Measurements from ENCODE around the gene FAM110A. TPM values are rescaled to one million over a fixed set of nuclear protein-coding genes. Genes with fewer than 3 reads are reported as not detected.

FAM110A gene
- total RNA-seq, 6 experiments from 2014 or later = 3.6 to 6.4 (median 5.3) TPM

- Mint-ChIP-seq H3K36me3 (ENCODE audit: low read depth) (no peaks in the 10 kb centered on the region), H3K4me1 (ENCODE audit: low read depth) (peaks cover 21% of the 10 kb centered on the region), H3K9me3 (no peaks in the 10 kb centered on the region), H3K27me3 (ENCODE audit: insufficient read depth) (no peaks in the 10 kb centered on the region; the same call in 1 of the 2 replicates), H3K27ac (peak overlapping the region; percentile 66), H3K4me3 (peak overlapping the region; percentile 55)
- no peak for DNase-seq
- no peak for TF ChIP-seq CTCF (IDR thresholded peaks at IDR 0.05)
Measured at GRCh38 chr20:855466-856360, 22.2 kb downstream of the FAM110A start.

- Mint-ChIP-seq H3K9me3 (no peaks in the 10 kb centered on the region), H3K4me1 (ENCODE audit: low read depth) (peaks cover 21% of the 10 kb centered on the region), H3K27ac (peak overlapping the region; percentile 66), H3K36me3 (ENCODE audit: low read depth) (no peaks in the 10 kb centered on the region), H3K4me3 (peak overlapping the region; percentile 55), H3K27me3 (ENCODE audit: insufficient read depth) (no peaks in the 10 kb centered on the region; the same call in 1 of the 2 replicates)
- TF ChIP-seq CTCF (IDR thresholded peaks at IDR 0.05) = no peak
- DNase-seq = peak; percentile 62
Measured at GRCh38 chr20:856361-856775, 22.9 kb downstream of the FAM110A start.

GRCh38 chr20:858011-858410 lies 24.5 kb downstream of the FAM110A start:
- TF ChIP-seq CTCF (IDR thresholded peaks at IDR 0.05) = no peak
- no peaks in the 10 kb centered on the region; the same call in 1 of the 2 replicates for H3K27me3 Mint-ChIP-seq (ENCODE audit: insufficient read depth)
- no peaks in the 10 kb centered on the region for H3K9me3 Mint-ChIP-seq
- H3K36me3 Mint-ChIP-seq (ENCODE audit: low read depth) = no peaks in the 10 kb centered on the region
- no peak for DNase-seq
- H3K4me1 Mint-ChIP-seq (ENCODE audit: low read depth) = peaks cover 21% of the 10 kb centered on the region
- H3K4me3 Mint-ChIP-seq = no peak overlapping the region
- no peak overlapping the region for H3K27ac Mint-ChIP-seq

- no peak; the same call in 1 of the 2 replicates for TF ChIP-seq CTCF (IDR thresholded peaks at IDR 0.05)
- Mint-ChIP-seq H3K27ac (no peak overlapping the region), H3K4me1 (ENCODE audit: low read depth) (peaks cover 16% of the 10 kb centered on the region), H3K27me3 (ENCODE audit: insufficient read depth) (peaks cover 4% of the 10 kb centered on the region), H3K4me3 (no peak overlapping the region), H3K36me3 (ENCODE audit: low read depth) (no peaks in the 10 kb centered on the region), H3K9me3 (no peaks in the 10 kb centered on the region)
- no peak for DNase-seq
Measured at GRCh38 chr20:859751-860231, 26.3 kb downstream of the FAM110A start.

- no peak for TF ChIP-seq CTCF (IDR thresholded peaks at IDR 0.05)
- H3K27me3 Mint-ChIP-seq (ENCODE audit: insufficient read depth) = peaks cover 10% of the 10 kb centered on the region
- no peak overlapping the region for H3K27ac Mint-ChIP-seq
- peaks cover 11% of the 10 kb centered on the region for H3K4me1 Mint-ChIP-seq (ENCODE audit: low read depth)
- no peak overlapping the region for H3K4me3 Mint-ChIP-seq
- no peaks in the 10 kb centered on the region for H3K36me3 Mint-ChIP-seq (ENCODE audit: low read depth)
- DNase-seq = no peak
- no peaks in the 10 kb centered on the region for H3K9me3 Mint-ChIP-seq
Measured at GRCh38 chr20:860891-861290, 27.4 kb downstream of the FAM110A start.

Measured in HFFc6 (cell line).